ENCODE measurements around the gene ZBTB7C. TPM values are rescaled to one million over a fixed set of nuclear protein-coding genes. Genes with fewer than 3 reads are reported as not detected.

Gene ZBTB7C
- total and polyA plus RNA-seq, 10 of the 15 experiments (the other 5 are each of a cell fraction or from before 2014, with no cell fraction given) = under 0.01 to 0.08 (median 0.01) TPM; not detected in 7

GRCh38 chr18:48055351-48055750 is 353.8 kb downstream of the ZBTB7C start (continued):
- TF ChIP-seq ELK1 (IDR thresholded peaks at IDR 0.05; ENCODE audit: low read depth, low read length) (no peak), TARDBP (IDR thresholded peaks at IDR 0.05; ENCODE audit: borderline replicate concordance) (no peak)

GRCh38 chr18:48053881-48054816 is 355.0 kb downstream of the ZBTB7C start:
- POLR2A ChIA-PET = no interaction called here
- Histone ChIP-seq H3K9me3 (replicated peaks; ENCODE audit: control insufficient read depth, insufficient read depth, low read length) (no peaks in the 10 kb centered on the region), H3K27ac (ENCODE audit: control insufficient read depth, insufficient read depth) (no peak overlapping the region), H2AFZ (ENCODE audit: control insufficient read depth, low read depth, low read length) (no peak overlapping the region), H3K79me2 (ENCODE audit: control insufficient read depth, insufficient read depth, low read length) (no peaks in the 10 kb centered on the region), H3K4me1 (ENCODE audit: control insufficient read depth, insufficient read depth, low read length) (no peaks in the 10 kb centered on the region), H3K36me3 (ENCODE audit: control insufficient read depth in 2 of 2, insufficient read depth in 2 of 2, low read length in 1 of 2) (no peaks in the 10 kb centered on the region), H3K4me3 (no peak overlapping the region), H3K4me2 (ENCODE audit: control insufficient read depth, insufficient read depth) (no peak overlapping the region), H3K9ac (ENCODE audit: control insufficient read depth, insufficient read depth, low read length) (no peak overlapping the region), H4K20me1 (ENCODE audit: control insufficient read depth, insufficient read depth) (no peaks in the 10 kb centered on the region), H3K27me3 (replicated peaks in 1 of 2; ENCODE audit: control insufficient read depth in 2 of 2, insufficient read depth in 2 of 2, low read length in 1 of 2) (peaks cover 1 to 12% of the 10 kb centered on the region in 2 experiments; a peak in 2 of 4 replicates)
- ATAC-seq = no peak
- RAD21 ChIA-PET (ENCODE audit: unreplicated experiment) = no interaction called here
- intact Hi-C loops (cut with micrococcal nuclease; ENCODE audit: unreplicated experiment) = no loop called here
- DNase-seq (ENCODE audit: low read depth, low spot score) = no peak
- in situ Hi-C loops (cut with MboI) = no loop called here
- 36% methylated on average over 24 of the region's 24 CpGs for WGBS (ENCODE audit: insufficient coverage, insufficient replicate concordance, low lambda C conversion rate, missing lambda C conversion rate)
- SMC1A ChIA-PET (ENCODE audit: uncharacterized antibody, unreplicated experiment) = no interaction called here
- FAIRE-seq = no peak
- CTCF ChIA-PET = no interaction called here
- BruUV-seq (replicated peaks) = no TSS peak
- TF ChIP-seq, protein P1, sequence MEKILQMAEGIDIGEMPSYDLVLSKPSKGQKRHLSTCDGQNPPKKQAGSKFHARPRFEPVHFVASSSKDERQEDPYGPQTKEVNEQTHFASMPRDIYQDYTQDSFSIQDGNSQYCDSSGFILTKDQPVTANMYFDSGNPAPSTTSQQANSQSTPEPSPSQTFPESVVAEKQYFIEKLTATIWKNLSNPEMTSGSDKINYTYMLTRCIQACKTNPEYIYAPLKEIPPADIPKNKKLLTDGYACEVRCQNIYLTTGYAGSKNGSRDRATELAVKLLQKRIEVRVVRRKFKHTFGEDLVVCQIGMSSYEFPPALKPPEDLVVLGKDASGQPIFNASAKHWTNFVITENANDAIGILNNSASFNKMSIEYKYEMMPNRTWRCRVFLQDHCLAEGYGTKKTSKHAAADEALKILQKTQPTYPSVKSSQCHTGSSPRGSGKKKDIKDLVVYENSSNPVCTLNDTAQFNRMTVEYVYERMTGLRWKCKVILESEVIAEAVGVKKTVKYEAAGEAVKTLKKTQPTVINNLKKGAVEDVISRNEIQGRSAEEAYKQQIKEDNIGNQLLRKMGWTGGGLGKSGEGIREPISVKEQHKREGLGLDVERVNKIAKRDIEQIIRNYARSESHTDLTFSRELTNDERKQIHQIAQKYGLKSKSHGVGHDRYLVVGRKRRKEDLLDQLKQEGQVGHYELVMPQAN (conservative IDR thresholded peaks at IDR 0.05) = no peak
- TF ChIP-seq, protein P2, sequence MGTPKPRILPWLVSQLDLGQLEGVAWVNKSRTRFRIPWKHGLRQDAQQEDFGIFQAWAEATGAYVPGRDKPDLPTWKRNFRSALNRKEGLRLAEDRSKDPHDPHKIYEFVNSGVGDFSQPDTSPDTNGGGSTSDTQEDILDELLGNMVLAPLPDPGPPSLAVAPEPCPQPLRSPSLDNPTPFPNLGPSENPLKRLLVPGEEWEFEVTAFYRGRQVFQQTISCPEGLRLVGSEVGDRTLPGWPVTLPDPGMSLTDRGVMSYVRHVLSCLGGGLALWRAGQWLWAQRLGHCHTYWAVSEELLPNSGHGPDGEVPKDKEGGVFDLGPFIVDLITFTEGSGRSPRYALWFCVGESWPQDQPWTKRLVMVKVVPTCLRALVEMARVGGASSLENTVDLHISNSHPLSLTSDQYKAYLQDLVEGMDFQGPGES (IDR thresholded peaks at IDR 0.05) = no peak
- TF ChIP-seq HCFC1 (IDR thresholded peaks at IDR 0.05; ENCODE audit: low read length) (no peak), CBX5 (IDR thresholded peaks at IDR 0.05; ENCODE audit: low read depth) (no peak), NFYB (IDR thresholded peaks at IDR 0.05; ENCODE audit: insufficient read depth, low read depth, low read length) (no peak)

All from GM12878 (cell line).